GM12878 (cell line): ENCODE data around the gene MAP4K2.

Experiments used
- ATF3 ChIP-seq: IDR thresholded peaks from 2 replicates; pipeline ENCODE4 v1.6.1; 2011; ENCODE audit warnings: low read depth, mild to moderate bottlenecking, low read length, moderate library complexity, borderline replicate concordance; ENCODE audit errors: extremely low read depth
- CEBPB ChIP-seq, 2 experiments: fragments of 150-350 bp in 1 of 2; IDR thresholded peaks; 2 replicates each; pipeline ENCODE4 v1.6.1; 2012 to 2014; ENCODE audit warnings: low read depth in 2 of 2, low read length in 2 of 2, borderline replicate concordance in 1 of 2, inconsistent platforms in 1 of 2
- CTCF ChIP-seq, 3 experiments: IDR thresholded peaks in 2 of 3; conservative IDR thresholded peaks in 1 of 3; 2 replicates each; pipeline ENCODE4 v1.5.1; 2011; ENCODE audit warnings: low read depth in 3 of 3, low read length in 3 of 3, mild to moderate bottlenecking in 3 of 3, control low read depth in 2 of 3, moderate library complexity in 2 of 3, inconsistent platforms in 1 of 3, mixed read lengths in 1 of 3; ENCODE audit not compliant: control insufficient read depth in 2 of 3, insufficient read depth in 1 of 3; ENCODE audit errors: extremely low read depth in 1 of 3
- JUND ChIP-seq: IDR thresholded peaks from 2 replicates; pipeline ENCODE4 v1.6.1; 2012; ENCODE audit warnings: low read depth, mild to moderate bottlenecking, low read length, improper control_type of control experiment, moderate library complexity
- NR2C1 ChIP-seq: fragments of 450-650 bp; IDR thresholded peaks from 2 replicates; pipeline ENCODE4 v1.6.1; 2017; ENCODE audit warnings: antibody characterized with exemption, mild to moderate bottlenecking, moderate library complexity
- POLR2A ChIP-seq: IDR thresholded peaks from 2 replicates; pipeline ENCODE4 v1.6.1; 2011; ENCODE audit warnings: low read depth, mild to moderate bottlenecking, low read length
- RAD21 ChIP-seq: IDR thresholded peaks from 2 replicates; pipeline ENCODE4 v1.6.1; 2011; ENCODE audit warnings: mild to moderate bottlenecking, low read depth, low read length, moderate library complexity; ENCODE audit not compliant: insufficient read depth
- RFX5 ChIP-seq: IDR thresholded peaks from 2 replicates; pipeline ENCODE4 v1.6.1; 2011; ENCODE audit warnings: low read depth, low read length, improper control_type of control experiment
- SIN3A ChIP-seq: IDR thresholded peaks from 2 replicates; pipeline ENCODE4 v1.6.1; 2012; ENCODE audit warnings: low read depth, low read length, improper control_type of control experiment
- SKIL ChIP-seq: fragments of 450-650 bp; IDR thresholded peaks from 2 replicates; pipeline ENCODE4 v1.6.1; 2017; ENCODE audit warnings: mild to moderate bottlenecking, low read depth, inconsistent platforms; ENCODE audit not compliant: poor library complexity, severe bottlenecking
- TAF1 ChIP-seq: IDR thresholded peaks from 2 replicates; pipeline ENCODE4 v1.6.1; 2011; ENCODE audit warnings: mild to moderate bottlenecking, low read depth, low read length, borderline replicate concordance
- ZBTB4 ChIP-seq: fragments of 450-650 bp; formaldehyde crosslinking; IDR thresholded peaks from 2 replicates; pipeline ENCODE4 v1.4.0; 2022; ENCODE audit warnings: mild to moderate bottlenecking, moderate library complexity

GRCh38 chr11:64770120-64770519 lies 32.9 kb downstream of the MAP4K2 start:
- TF ChIP-seq CTCF (IDR thresholded peaks at IDR 0.05 in 2 of 3, conservative IDR thresholded peaks at IDR 0.05 in 1 of 3; ENCODE audit: control insufficient read depth in 2 of 3, extremely low read depth in 1 of 3, insufficient read depth in 1 of 3, low read depth in 3 of 3, low read length in 3 of 3) (no peak), NR2C1 (no peak), ATF3 (no peak), SKIL (no peak), TAF1 (no peak), CEBPB (IDR thresholded peaks at IDR 0.05; ENCODE audit: borderline replicate concordance in 1 of 2, low read depth in 2 of 2, low read length in 2 of 2) (no peak), SIN3A (no peak), RFX5 (no peak), POLR2A (no peak; the same call in 1 of the 2 replicates), JUND (no peak), RAD21 (no peak), ZBTB4 (CRISPR knock-in tag) (no peak)
